Prostate gland (tissue), 2 donors: ENCODE measurements around the gene ATP10B. TPM values are rescaled to one million over a fixed set of nuclear protein-coding genes. Genes with fewer than 3 reads are reported as not detected.

Experiments
- DNase-seq: peaks from one replicate; pipeline ENCODE4 v3.0.0-alpha.2; 2019; ENCODE audit warnings: low spot score
- H3K27ac ChIP-seq, 2 donors: fragments of 200-600 bp; sonication (generic); 2 replicates each; pipeline ENCODE4 v1.5.1; 2017 to 2019
- H3K27me3 ChIP-seq: fragments of 200-600 bp; sonication (generic); replicated peaks from 2 replicates; pipeline ENCODE4 v1.5.1; 2019; ENCODE audit not compliant: insufficient read depth
- H3K36me3 ChIP-seq, 2 donors: fragments of 200-600 bp; sonication (generic); 1 replicate in 1 of 2; 2 replicates in 1 of 2; pipeline versions ENCODE4 v1.5.1 to v1.8.1; 2017 to 2019
- H3K4me1 ChIP-seq: fragments of 200-600 bp; sonication (generic); replicated peaks from 2 replicates; pipeline ENCODE4 v1.5.1; 2019
- H3K4me3 ChIP-seq, 2 donors: fragments of 200-600 bp; sonication (generic); 2 replicates each; pipeline ENCODE4 v1.5.1; 2017 to 2019
- H3K9me3 ChIP-seq: fragments of 200-600 bp; sonication (generic); 2 replicates; pipeline ENCODE4 v1.5.1; 2017
- CTCF ChIP-seq, 4 experiments: fragments of 200-600 bp in 2 of 4; fragments of 450-650 bp in 2 of 4; sonication (generic) in 2 of 4; IDR thresholded peaks; 1 replicate in 3 of 4; 2 replicates in 1 of 4; pipeline ENCODE4 v1.5.1; 2016 to 2019; ENCODE audit warnings: antibody characterized with exemption in 4 of 4, mild to moderate bottlenecking in 2 of 4, moderate library complexity in 2 of 4
- POLR2A ChIP-seq: fragments of 450-650 bp; IDR thresholded peaks from one replicate; pipeline ENCODE4 v1.6.1; 2016; ENCODE audit warnings: antibody characterized with exemption, mild to moderate bottlenecking
- POLR2AphosphoS5 ChIP-seq: sonication (generic); formaldehyde crosslinking; IDR thresholded peaks from one replicate; pipeline ENCODE4 v1.6.1; 2017; ENCODE audit warnings: antibody characterized with exemption
- WGBS: methylation state at CpG from one replicate; pipeline ENCODE4 v1.1.5; 2018; 5-methylcytosine and 5-hydroxymethylcytosine counted together
- intact Hi-C: fragments of 100-400 bp; cut with DNase I; formaldehyde crosslinking; loops from one replicate; pipeline ENCODE4 v1.14.2; 2022
- total RNA-seq, 2 donors: library from RNA; depleted of rRNA; stranded (reverse); fragments of >200 nt; gene quantifications; one replicate each; pipeline ENCODE4 v1.1.0, GENCODE V29; 2016

Gene ATP10B
- total RNA-seq, 2 donors from 2014 or later, result 0.74 TPM; not detected in 1

GRCh38 chr5:160556846-160557245 is 295.2 kb downstream of the ATP10B start:
- intact Hi-C loops, result no loop called here
- TF ChIP-seq CTCF (IDR thresholded peaks at IDR 0.05) (no peak), POLR2AphosphoS5 (no peak), POLR2A (no peak)
- Histone ChIP-seq H3K4me3 (no peak overlapping the region), H3K9me3 (no peaks in the 10 kb centered on the region), H3K27ac (no peak overlapping the region), H3K36me3 (no peaks in the 10 kb centered on the region), H3K4me1 (no peaks in the 10 kb centered on the region), H3K27me3 (no peaks in the 10 kb centered on the region)
- 88% methylated on average over 4 of the region's 4 CpGs for WGBS
- no peak for DNase-seq

GRCh38 chr5:160555971-160556631 is 295.9 kb downstream of the ATP10B start:
- H3K9me3 ChIP-seq, result no peaks in the 10 kb centered on the region
- WGBS, result 79% methylated on average over 6 of the region's 6 CpGs
- DNase-seq, result no peak

GRCh38 chr5:160555581-160555970 is 296.4 kb downstream of the ATP10B start:
- Histone ChIP-seq H3K27me3 (no peaks in the 10 kb centered on the region), H3K27ac (no peak overlapping the region), H3K9me3 (no peaks in the 10 kb centered on the region), H3K4me1 (no peaks in the 10 kb centered on the region), H3K4me3 (no peak overlapping the region), H3K36me3 (no peaks in the 10 kb centered on the region)
- DNase-seq, result no peak
- intact Hi-C loops, result no loop called here
- 89% methylated on average over 3 of the region's 3 CpGs for WGBS
- TF ChIP-seq CTCF (IDR thresholded peaks at IDR 0.05) (no peak), POLR2AphosphoS5 (no peak), POLR2A (no peak)

More at GRCh38 chr5:160555971-160556631, 295.9 kb downstream of the ATP10B start:
- TF ChIP-seq POLR2AphosphoS5 (no peak), CTCF (IDR thresholded peaks at IDR 0.05) (no peak), POLR2A (no peak)
- no peaks in the 10 kb centered on the region for H3K4me1 ChIP-seq
- intact Hi-C loops, result no loop called here
- no peaks in the 10 kb centered on the region for H3K36me3 ChIP-seq
- H3K27me3 ChIP-seq, result no peaks in the 10 kb centered on the region
- H3K27ac ChIP-seq, result no peak overlapping the region
- H3K4me3 ChIP-seq, result no peak overlapping the region

- no peak for DNase-seq
- TF ChIP-seq POLR2AphosphoS5 (no peak), CTCF (IDR thresholded peaks at IDR 0.05) (no peak), POLR2A (no peak)
- Histone ChIP-seq H3K27ac (no peak overlapping the region), H3K27me3 (no peaks in the 10 kb centered on the region), H3K4me1 (no peaks in the 10 kb centered on the region), H3K4me3 (no peak overlapping the region), H3K36me3 (no peaks in the 10 kb centered on the region), H3K9me3 (no peaks in the 10 kb centered on the region)
- intact Hi-C loops, result no loop called here
These were observed 301.9 kb downstream of the ATP10B start for GRCh38 chr5:160550075-160550474.

- no peak overlapping the region for H3K4me3 ChIP-seq
- no peaks in the 10 kb centered on the region for H3K9me3 ChIP-seq
- TF ChIP-seq CTCF (IDR thresholded peaks at IDR 0.05), result no peak
- TF ChIP-seq POLR2AphosphoS5, result no peak
- TF ChIP-seq POLR2A, result no peak
- no peak overlapping the region for H3K27ac ChIP-seq
- H3K4me1 ChIP-seq, result no peaks in the 10 kb centered on the region
- H3K27me3 ChIP-seq, result no peaks in the 10 kb centered on the region
- intact Hi-C loops, result no loop called here
- 74% methylated on average over 4 of the region's 4 CpGs for WGBS
- no peaks in the 10 kb centered on the region for H3K36me3 ChIP-seq
- DNase-seq, result no peak
These were observed 302.9 kb downstream of the ATP10B start for GRCh38 chr5:160548949-160549645.
